Psoas muscle (tissue), 8 donors: Measurements from ENCODE around the gene TRAF3IP1. TPM values are rescaled to one million over a fixed set of nuclear protein-coding genes. Genes with fewer than 3 reads are reported as not detected.

ENCODE experiments used
- ATAC-seq, 4 donors: fragments of 200-7000 bp; cut with Tn5 transposase; one replicate each; pipeline ENCODE4 v1.9.1; 2020; ENCODE audit warnings: moderate library complexity in 3 of 4, mild to moderate bottlenecking in 2 of 4
- DNase-seq, 2 donors: peaks; one replicate each; pipeline ENCODE4 v3.0.0-alpha.2; 2020
- H3K27ac ChIP-seq: fragments of 200-600 bp; one replicate; pipeline ENCODE4 v1.8.0; 2022
- H3K27me3 ChIP-seq, 3 donors: fragments of 200-600 bp in 1 of 3; one replicate each; pipeline versions ENCODE4 v1.6.1 to v1.8.0; 2013 to 2022; ENCODE audit warnings: low read length in 2 of 3, mild to moderate bottlenecking in 2 of 3, moderate library complexity in 1 of 3; ENCODE audit not compliant: insufficient read depth in 3 of 3
- H3K36me3 ChIP-seq, 2 donors: fragments of 200-600 bp in 1 of 2; one replicate each; pipeline versions ENCODE4 v1.6.1 to v1.8.0; 2013 to 2022; ENCODE audit warnings: low read depth in 1 of 2, mild to moderate bottlenecking in 1 of 2, moderate library complexity in 1 of 2; ENCODE audit not compliant: insufficient read depth in 1 of 2
- H3K4me1 ChIP-seq: fragments of 200-600 bp; one replicate; pipeline ENCODE4 v1.8.0; 2022
- H3K4me3 ChIP-seq: fragments of 200-600 bp; one replicate; pipeline ENCODE4 v1.8.0; 2022; ENCODE audit warnings: mild to moderate bottlenecking
- H3K9me3 ChIP-seq: fragments of 200-600 bp; one replicate; pipeline ENCODE4 v1.8.0; 2022
- CTCF ChIP-seq: fragments of 200-600 bp; IDR thresholded peaks from one replicate; pipeline ENCODE4 v1.8.0; 2022; ENCODE audit warnings: antibody characterized with exemption
- WGBS, 3 donors: extraction: QIAGEN DNeasy Blood & Tissue Kit; methylation state at CpG; one replicate each; pipeline versions ENCODE4 v1.1.6 to v1.1.7; 2013; 5-methylcytosine and 5-hydroxymethylcytosine counted together
- intact Hi-C, 2 donors: fragments of 100-400 bp; cut with DNase I; formaldehyde crosslinking; loops; one replicate each; pipeline versions ENCODE4 v1.11.0 to v1.14.2; 2022
- polyA plus RNA-seq, 3 donors: library from polyadenylated mRNA; stranded (reverse); fragments of 200-250 nt; gene quantifications; one replicate each; pipeline ENCODE4 v1.2.3, GENCODE V29; 2013
- total RNA-seq, 4 donors: library from RNA; stranded (reverse); fragmentation: NEBNext Ultra II Directional in 2 of 4; extraction: Animal tissue kit (Norgen Biotek cat#: 25700) in 2 of 4; gene quantifications; one replicate each; pipeline versions ENCODE4 v1.2.1 to v1.2.4, GENCODE V29; 2021 to 2023
- donor health status: healthy with polysubstance abuse.
- donor health status: DM: no; HTN: no; CAD: no; lungs with moderate emphysema.
- donor health status: Bipolar disorder and iron deficiency.
- donor health status: healthy.
- donor health status: DM: yes; HTN: yes; CAD: no.
- donor health status: DM: no; HTN: no; CAD: no.
- donor health status: DM: no; HTN: no; CAD: no.
- donor health status: DM: yes; HTN: yes; CAD: no.

TRAF3IP1 gene
- total and polyA plus RNA-seq, 7 donors = 2.9 to 30.9 (median 16.3) TPM

DNA sequence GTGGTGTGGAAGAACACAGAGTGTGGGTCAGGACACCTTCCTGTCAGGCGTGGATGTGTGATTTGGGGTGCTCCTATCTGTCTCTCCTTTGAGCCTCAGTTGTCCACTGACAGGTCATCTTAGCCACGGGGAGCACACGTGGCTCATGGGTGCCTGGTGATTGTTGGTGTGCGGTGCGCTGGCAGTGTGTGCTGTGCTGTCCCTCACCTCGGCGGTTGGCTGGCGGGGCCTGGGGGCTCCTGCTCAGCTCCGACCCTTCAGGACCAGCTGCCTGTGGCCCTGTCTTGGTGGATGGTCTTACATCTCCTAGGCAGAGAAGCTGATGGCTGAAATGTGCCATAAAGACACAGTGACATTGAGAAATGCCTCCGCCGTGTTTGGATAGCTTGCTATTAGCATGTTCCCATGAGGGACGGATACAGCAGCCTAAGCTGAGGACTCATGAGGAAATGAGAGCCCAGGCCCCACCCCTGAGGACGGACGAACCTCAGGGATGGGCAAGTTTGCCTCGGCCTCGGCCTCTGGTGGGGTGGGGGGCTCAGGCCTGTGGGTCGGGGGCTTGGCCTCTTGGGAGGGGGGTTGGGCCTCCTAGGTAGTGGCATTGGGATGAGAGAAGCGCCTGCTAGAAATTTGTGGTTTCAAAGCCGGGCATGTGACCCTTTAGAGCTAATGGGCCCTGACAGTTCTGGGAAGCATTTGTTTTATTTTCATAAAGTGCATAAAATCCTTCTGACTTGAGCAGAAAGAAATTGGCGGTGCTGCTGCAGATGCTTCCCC lies 86.1 kb downstream of the TRAF3IP1 start:
- Histone ChIP-seq H3K9me3 (no peaks in the 10 kb centered on the region), H3K36me3 (peaks cover 0 to 12% of the 10 kb centered on the region in 2 donors), H3K27me3 (no peaks in the 10 kb centered on the region), H3K27ac (no peak overlapping the region), H3K4me1 (no peaks in the 10 kb centered on the region), H3K4me3 (no peak overlapping the region)
- WGBS, 3 donors = 84 to 88% (median 87%) methylated on average over 20 of the region's 20 CpGs
- ATAC-seq (no peak), DNase-seq (no peak)
- TF ChIP-seq CTCF = no peak
- intact Hi-C loops = no loop called here

DNA sequence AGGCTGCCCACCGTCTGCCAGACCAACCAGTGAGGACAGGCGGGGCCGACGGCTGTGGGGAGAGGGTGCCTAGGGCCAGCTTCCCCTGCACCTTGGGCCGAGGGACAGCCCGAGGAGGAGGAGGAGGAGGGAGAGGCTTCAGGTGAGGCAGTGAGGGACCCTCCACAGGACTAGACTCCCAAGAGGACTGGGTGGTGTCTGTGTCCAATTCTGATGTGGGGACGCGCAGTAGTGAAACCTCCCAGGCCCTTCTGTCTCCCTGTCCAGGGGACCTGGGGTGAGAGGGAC lies 86.6 kb downstream of the TRAF3IP1 start:
- ATAC-seq = no peak
- no peak for DNase-seq
- no peak for TF ChIP-seq CTCF
- WGBS, 3 donors = 84 to 93% (median 89%) methylated on average over 8 of the region's 8 CpGs
- Histone ChIP-seq H3K9me3 (no peaks in the 10 kb centered on the region), H3K36me3 (peaks cover 0 to 7% of the 10 kb centered on the region in 2 donors), H3K27me3 (no peaks in the 10 kb centered on the region), H3K27ac (no peak overlapping the region), H3K4me1 (no peaks in the 10 kb centered on the region), H3K4me3 (no peak overlapping the region)
- intact Hi-C loops = no loop called here

DNA sequence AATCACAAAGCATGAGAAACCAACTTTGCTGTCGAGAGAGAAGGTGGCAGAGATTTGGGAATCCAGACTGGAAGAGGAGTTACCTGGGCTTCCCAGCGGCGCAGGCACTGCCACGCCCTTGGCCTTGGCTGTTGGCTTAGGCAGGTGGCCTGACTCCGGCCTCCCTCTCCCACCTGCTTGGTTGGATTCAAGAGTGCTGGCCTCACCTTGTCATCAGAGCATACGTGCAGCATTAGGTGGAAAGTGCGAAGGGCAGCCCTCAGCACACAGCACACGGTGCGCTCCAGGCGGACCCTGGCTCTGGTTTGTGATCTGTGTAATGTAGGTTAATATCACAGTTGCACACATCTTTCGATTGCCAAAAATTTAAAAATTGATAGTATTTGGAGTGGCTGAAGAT lies 87.2 kb downstream of the TRAF3IP1 start:
- H3K4me3 ChIP-seq = no peak overlapping the region
- no peak overlapping the region for H3K27ac ChIP-seq
- peaks cover 0 to 6% of the 10 kb centered on the region in 2 donors for H3K36me3 ChIP-seq
- TF ChIP-seq CTCF = no peak
- DNase-seq = no peak
- H3K9me3 ChIP-seq = no peaks in the 10 kb centered on the region
- no peaks in the 10 kb centered on the region for H3K4me1 ChIP-seq
- WGBS, 3 donors = 92 to 96% (median 95%) methylated on average over 11 of the region's 11 CpGs
- intact Hi-C loops = no loop called here
- H3K27me3 ChIP-seq = no peaks in the 10 kb centered on the region
- no peak for ATAC-seq

DNA sequence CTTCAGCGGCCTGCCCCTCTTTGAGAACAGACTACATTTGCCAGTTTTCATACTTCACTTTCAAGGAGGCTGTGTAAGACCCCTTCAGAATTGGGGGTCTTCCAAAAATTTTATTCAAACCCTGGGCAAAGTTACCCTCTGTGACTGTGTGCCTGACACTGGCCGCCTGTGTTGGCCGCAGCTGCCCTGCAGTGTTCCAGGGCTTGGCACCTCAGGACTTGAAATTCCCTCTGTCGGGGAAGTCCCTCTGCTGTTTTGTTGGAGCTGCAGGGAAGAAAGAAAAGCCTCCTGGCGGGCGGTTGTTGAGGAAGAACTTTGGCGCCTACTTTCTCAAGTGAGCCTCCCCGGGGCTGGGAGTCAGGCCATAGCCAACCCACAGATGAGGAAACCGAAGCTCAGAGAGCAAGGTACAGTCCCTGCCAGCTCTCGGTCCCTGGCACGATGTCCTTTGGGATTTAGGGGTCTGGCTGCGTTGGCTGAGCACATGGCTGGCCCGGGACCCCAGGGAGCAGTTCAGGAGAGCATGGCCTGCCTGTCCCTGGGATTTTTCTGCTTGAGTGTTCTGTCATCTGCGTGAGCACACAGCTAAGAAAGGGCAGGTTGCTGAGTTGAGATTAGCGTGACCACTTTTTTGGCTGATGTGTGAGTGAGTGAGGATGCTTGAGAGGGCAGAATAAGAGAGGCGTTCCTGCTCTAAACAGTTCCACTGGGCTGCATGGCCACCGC lies 88.5 kb downstream of the TRAF3IP1 start:
- no peak overlapping the region for H3K4me3 ChIP-seq
- no peak for TF ChIP-seq CTCF
- no peak for ATAC-seq
- H3K9me3 ChIP-seq = no peaks in the 10 kb centered on the region
- no peaks in the 10 kb centered on the region for H3K27me3 ChIP-seq
- H3K36me3 ChIP-seq = no peaks in the 10 kb centered on the region
- 60 to 76% (median 63%) methylated on average over 17 of the region's 17 CpGs for WGBS, 3 donors
- intact Hi-C loops = no loop called here
- DNase-seq = no peak
- H3K4me1 ChIP-seq = no peaks in the 10 kb centered on the region
- no peak overlapping the region for H3K27ac ChIP-seq
